HepG2 (cell line): ENCODE results near the gene FAM170B. TPM values are rescaled to one million over a fixed set of nuclear protein-coding genes. Genes with fewer than 3 reads are reported as not detected.

Experiments used
- ATAC-seq: fragments of 200-7000 bp; cut with Tn5 transposase; 3 replicates; pipeline ENCODE4 v1.9.1; 2020; ENCODE audit warnings: mild to moderate bottlenecking, moderate library complexity
- BruUV-seq: library from RNA; stranded (reverse); fragments of 400-500 nt; replicated peaks from 2 replicates; lab custom pipeline; 2021; lab: Mats Ljungman, UMichigan
- CTCF ChIA-PET: fragments of 300-600 bp; formaldehyde crosslinking; extraction: SDS; loops from one replicate; lab custom pipeline; 2021; ENCODE audit warnings: low total read pairs, inconsistent platforms, low intra/inter-chr PET ratio; lab: Yijun Ruan, JAX
- POLR2A ChIA-PET: fragments of 350-600 bp; sonication (Branson Sonifier 250); formaldehyde crosslinking; loops from one replicate; lab custom pipeline; 2020; ENCODE audit warnings: antibody characterized with exemption, inconsistent platforms; lab: Yijun Ruan, JAX
- DNase-seq: peaks from one replicate; pipeline ENCODE4 v3.0.0-alpha.2; 2015; ENCODE audit warnings: low spot score
- FAIRE-seq: peaks from 3 replicates; lab custom pipeline; 2011; peaks lifted over from hg19 to GRCh38; lab: Jason Lieb, UNC
- H2AFZ ChIP-seq: one replicate; pipeline ENCODE4 v1.6.1; 2011; ENCODE audit warnings: low read length, inconsistent platforms
- H3K27ac ChIP-seq: fragments of 300-600 bp; 3 replicates; pipeline ENCODE4 v1.8.0; 2011; ENCODE audit warnings: mixed run types, mild to moderate bottlenecking, mixed read lengths, low read length, inconsistent platforms; ENCODE audit not compliant: insufficient read depth; ENCODE audit errors: extremely low read length
- H3K27me3 ChIP-seq, 2 experiments: fragments of 200-600 bp in 1 of 2; 2 replicates in 1 of 2; 3 replicates in 1 of 2; pipeline versions ENCODE4 v1.6.0 to v1.8.0; 2011; ENCODE audit warnings: low read length in 2 of 2, mild to moderate bottlenecking in 2 of 2, moderate library complexity in 2 of 2, inconsistent platforms in 1 of 2; ENCODE audit not compliant: insufficient read depth in 2 of 2, control insufficient read depth in 1 of 2
- H3K36me3 ChIP-seq, 2 experiments: fragments of 200-600 bp in 1 of 2; replicated peaks in 1 of 2; 2 replicates in 1 of 2; 3 replicates in 1 of 2; pipeline versions ENCODE4 v1.5.1 to v1.8.0; 2011; ENCODE audit warnings: low read length in 2 of 2, inconsistent platforms in 1 of 2; ENCODE audit not compliant: insufficient read depth in 2 of 2, control insufficient read depth in 1 of 2
- H3K4me1 ChIP-seq: 2 replicates; pipeline ENCODE4 v1.5.1; 2012; ENCODE audit warnings: low read length, inconsistent platforms; ENCODE audit not compliant: insufficient read depth
- H3K4me2 ChIP-seq: 2 replicates; pipeline ENCODE4 v1.6.0; 2011; ENCODE audit warnings: low read depth, low read length, inconsistent platforms
- H3K4me3 ChIP-seq, 3 experiments: fragments of 200-600 bp in 1 of 3; sonication (generic), shearing (Covaris generic) in 1 of 3; replicated peaks in 1 of 3; 2 replicates each; pipeline ENCODE4 v1.5.1; 2011 to 2016; ENCODE audit warnings: low read length in 3 of 3, inconsistent platforms in 2 of 3, low read depth in 2 of 3, mild to moderate bottlenecking in 2 of 3, control low read depth in 1 of 3, mixed read lengths in 1 of 3; ENCODE audit not compliant: insufficient read depth in 1 of 3
- H3K79me2 ChIP-seq: one replicate; pipeline ENCODE4 v1.6.1; 2011; ENCODE audit warnings: low read length, inconsistent platforms; ENCODE audit not compliant: insufficient read depth
- H3K9ac ChIP-seq: 2 replicates; pipeline ENCODE4 v1.6.0; 2011; ENCODE audit warnings: mild to moderate bottlenecking, low read depth, low read length, inconsistent platforms; ENCODE audit not compliant: insufficient read depth
- H3K9me3 ChIP-seq: 2 replicates; pipeline ENCODE4 v1.5.1; 2012; ENCODE audit warnings: mild to moderate bottlenecking, low read length
- H4K20me1 ChIP-seq: 2 replicates; pipeline ENCODE4 v1.6.0; 2011; ENCODE audit warnings: inconsistent platforms, mild to moderate bottlenecking, low read length, moderate library complexity; ENCODE audit not compliant: insufficient read depth
- AKNA ChIP-seq: sonication (generic); formaldehyde crosslinking; IDR thresholded peaks from 2 replicates; pipeline ENCODE4 v1.4.0; 2020; ENCODE audit warnings: missing genetic modification reagents, borderline replicate concordance
- FOXJ3 ChIP-seq: sonication (generic); formaldehyde crosslinking; IDR thresholded peaks from 2 replicates; pipeline ENCODE4 v1.4.0; 2020; ENCODE audit warnings: missing genetic modification reagents, mild to moderate bottlenecking, borderline replicate concordance
- MLX ChIP-seq: IDR thresholded peaks from 2 replicates; pipeline ENCODE4 v1.6.1; 2016
- NFKBIZ ChIP-seq: IDR thresholded peaks from 2 replicates; pipeline ENCODE4 v1.6.1; 2018; ENCODE audit warnings: missing genetic modification reagents, missing compliant biosample characterization
- POLR2G ChIP-seq: fragments of 200-400 bp; formaldehyde crosslinking; IDR thresholded peaks from 2 replicates; pipeline ENCODE4 v1.6.1; 2018; ENCODE audit warnings: mild to moderate bottlenecking, low read depth, low read length, moderate library complexity
- SNAI1 ChIP-seq: sonication (generic); formaldehyde crosslinking; IDR thresholded peaks from 2 replicates; pipeline ENCODE4 v1.5.0; 2020; ENCODE audit warnings: mild to moderate bottlenecking, missing genetic modification reagents, borderline replicate concordance
- THAP8 ChIP-seq: sonication (generic); formaldehyde crosslinking; IDR thresholded peaks from 2 replicates; pipeline ENCODE4 v1.5.1; 2020; ENCODE audit warnings: missing genetic modification reagents, mild to moderate bottlenecking, borderline replicate concordance
- TMF1 ChIP-seq: sonication (generic); formaldehyde crosslinking; IDR thresholded peaks from 2 replicates; pipeline ENCODE4 v1.8.1; 2022; ENCODE audit warnings: low read depth, missing genetic modification reagents
- ZKSCAN1 ChIP-seq: fragments of 150-350 bp; IDR thresholded peaks from 2 replicates; pipeline ENCODE4 v1.6.1; 2014; ENCODE audit warnings: low read length
- WGBS: methylation state at CpG from one replicate; pipeline ENCODE4 v1.1.6; 2017; ENCODE audit warnings: low lambda C conversion rate; 5-methylcytosine and 5-hydroxymethylcytosine counted together
- in situ Hi-C: cut with HindIII; loops from 2 replicates; pipeline ENCODE4 v1.10.0; 2017; ENCODE audit warnings: low pct_unique_long_range_greater_than_20kb; ENCODE audit not compliant: extremely low pct_ligation_motif_present
- intact Hi-C: fragments of 100-400 bp; cut with micrococcal nuclease; formaldehyde crosslinking; loops from one replicate; pipeline ENCODE4 v1.10.0; 2022; ENCODE audit not compliant: unreplicated experiment
- polyA plus RNA-seq, 8 experiments: library from polyadenylated mRNA; depleted of rRNA in 3 of 8; stranded (reverse) in 7 of 8; unstranded in 1 of 8; fragments of >200 nt; fragmentation: Illumina TruSeq in 4 of 8; extraction: Trizol in 4 of 8; gene quantifications; 2 replicates each; pipeline versions ENCODE4 v1.2.1 to v1.2.3, GENCODE V29; 2011 to 2016; ENCODE audit warnings: low read depth in 4 of 8, missing spikeins in 1 of 8, mixed read lengths in 1 of 8; ENCODE audit not compliant: insufficient read depth in 1 of 8
- total RNA-seq, 5 experiments: library from RNA; depleted of rRNA; stranded (reverse); fragments of >200 nt; fragmentation: Illumina TruSeq; extraction: Trizol; gene quantifications; 2 replicates each; pipeline ENCODE4 v1.2.3, GENCODE V29; 2016; ENCODE audit warnings: low read depth in 1 of 5

Gene FAM170B
- total and polyA plus RNA-seq, 2 of the 13 experiments (the other 11 are each of a cell fraction or from before 2014, with no cell fraction given) = not detected

- H3K4me1 ChIP-seq = no peaks in the 10 kb centered on the region
- BruUV-seq = no TSS peak
- H3K27me3 ChIP-seq = peaks cover 2 to 5% of the 10 kb centered on the region in 2 experiments; a peak in 1 of 5 replicates
- ChIA-PET CTCF (no interaction called here), POLR2A (no interaction called here)
- intact Hi-C loops = no loop called here
- no peak overlapping the region for H2AFZ ChIP-seq
- no peaks in the 10 kb centered on the region for H3K36me3 ChIP-seq
- H3K27ac ChIP-seq = no peak overlapping the region
- H3K9me3 ChIP-seq = peaks cover 12% of the 10 kb centered on the region
- TF ChIP-seq AKNA (CRISPR knock-in tag) = no peak
- no peak for TF ChIP-seq TMF1 (CRISPR knock-in tag)
- TF ChIP-seq ZKSCAN1 = no peak
- TF ChIP-seq NFKBIZ (CRISPR knock-in tag) = no peak
- TF ChIP-seq THAP8 (CRISPR knock-in tag) = no peak
- TF ChIP-seq POLR2G = no peak
- no peak for TF ChIP-seq MLX (CRISPR knock-in tag)
- TF ChIP-seq SNAI1 (CRISPR knock-in tag) = no peak
- no peak for TF ChIP-seq FOXJ3 (CRISPR knock-in tag)
- no peak overlapping the region for H3K4me3 ChIP-seq
- no peak overlapping the region for H3K9ac ChIP-seq
- ATAC-seq = no peak
- in situ Hi-C loops = no loop called here
- no peak for FAIRE-seq
- no peak overlapping the region for H3K4me2 ChIP-seq
- H4K20me1 ChIP-seq = no peaks in the 10 kb centered on the region
- no peak for DNase-seq
- H3K79me2 ChIP-seq = no peaks in the 10 kb centered on the region
- WGBS = 26% methylated on average over 2 of the region's 2 CpGs
Measured at GRCh38 chr10:49089152-49089551, 44.7 kb downstream of the FAM170B start.
